T47D (cell line): Measurements from ENCODE around the gene CASP2.

Source experiments
- DNase-seq, 2 experiments: peaks; one replicate each; pipeline versions ENCODE4 v3.0.0 to v3.0.0-alpha.2; 2011 to 2012; ENCODE audit warnings: low read depth in 1 of 2, low spot score in 1 of 2
- JUND ChIP-seq: IDR thresholded peaks from 2 replicates; pipeline ENCODE4 v1.6.1; 2012; ENCODE audit warnings: low read depth
- in situ Hi-C: cut with HindIII; loops from 2 replicates; pipeline ENCODE4 v1.10.0; 2016; ENCODE audit warnings: low sequenced_read_pairs, low pct_unique_long_range_greater_than_20kb

The CASP2 gene

GRCh38 chr7:143272871-143273270 is 15.3 kb upstream of the CASP2 start:
- in situ Hi-C loops, result no loop called here
- no peak for DNase-seq
- no peak for TF ChIP-seq JUND

DNA sequence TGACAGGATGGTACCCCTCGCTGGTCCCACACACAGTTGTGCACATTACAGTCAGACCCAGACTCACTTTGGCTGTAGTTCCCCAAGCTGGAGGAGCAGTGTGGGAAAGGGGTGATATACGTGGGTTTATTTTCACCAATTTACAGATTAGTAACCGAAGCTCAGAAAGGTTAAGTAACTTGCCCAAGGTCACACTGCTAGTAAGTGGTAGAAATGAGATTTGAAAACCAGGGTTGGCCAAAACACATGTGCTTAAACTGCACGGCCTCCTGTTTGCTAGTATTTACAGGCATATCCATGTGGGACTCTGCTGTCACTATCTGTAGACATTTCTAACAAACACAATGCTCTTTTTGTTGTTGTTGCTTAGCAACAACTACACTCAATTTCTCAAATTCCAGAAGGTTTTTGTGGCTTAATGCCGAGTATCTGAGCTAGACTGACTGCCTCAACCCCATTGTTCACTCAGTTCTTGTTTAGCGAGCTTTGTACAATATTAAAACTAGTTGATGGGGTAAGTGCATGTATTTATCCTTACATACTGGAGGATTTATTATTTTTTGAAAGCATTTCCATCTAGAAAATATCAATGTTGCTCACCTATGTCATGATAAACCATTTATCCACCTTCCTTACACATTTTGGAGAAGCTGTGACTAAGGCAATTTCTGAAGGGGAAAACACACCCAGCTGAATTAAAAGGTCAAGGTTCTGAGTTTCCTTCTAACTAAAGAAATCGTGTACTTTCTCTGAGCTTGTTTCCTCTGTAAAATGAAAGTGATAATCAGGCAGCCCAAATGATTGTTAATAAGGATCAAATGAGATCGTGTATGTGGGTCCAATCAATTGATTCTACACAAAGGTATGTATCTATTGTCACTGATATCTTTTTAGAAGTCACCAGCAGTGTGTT is 8.7 kb upstream of the CASP2 start:
- DNase-seq, result peak in 1 of 2 experiments; percentile 58
- in situ Hi-C loops, result no loop called here
- TF ChIP-seq JUND, result no peak

- DNase-seq, result no peak
- TF ChIP-seq JUND, result no peak
- in situ Hi-C loops, result no loop called here
These were observed 8.0 kb upstream of the CASP2 start for GRCh38 chr7:143280160-143280559.

DNA sequence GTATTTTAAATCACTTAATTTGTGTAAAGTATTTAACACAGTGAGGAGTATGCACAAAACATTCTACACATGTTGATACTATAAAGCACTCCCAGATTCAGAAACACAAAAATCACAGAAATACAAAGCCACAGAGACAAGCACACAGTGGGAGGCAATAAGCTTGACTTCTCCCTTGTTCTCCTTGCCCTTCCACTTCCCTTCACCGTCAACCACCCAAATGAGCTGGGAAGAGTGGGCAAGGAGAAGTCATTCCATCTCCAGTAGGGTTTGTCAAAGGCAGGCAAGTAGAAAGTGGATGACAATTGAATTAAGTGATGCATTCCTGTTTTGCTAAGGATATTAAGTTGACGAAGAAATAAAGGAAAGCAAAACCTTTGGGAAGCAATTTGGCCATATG is 7.6 kb upstream of the CASP2 start:
- no peak for TF ChIP-seq JUND
- DNase-seq, result no peak
- in situ Hi-C loops, result no loop called here

GRCh38 chr7:143281529-143281928 is 6.6 kb upstream of the CASP2 start:
- TF ChIP-seq JUND, result no peak
- DNase-seq, result no peak

DNA sequence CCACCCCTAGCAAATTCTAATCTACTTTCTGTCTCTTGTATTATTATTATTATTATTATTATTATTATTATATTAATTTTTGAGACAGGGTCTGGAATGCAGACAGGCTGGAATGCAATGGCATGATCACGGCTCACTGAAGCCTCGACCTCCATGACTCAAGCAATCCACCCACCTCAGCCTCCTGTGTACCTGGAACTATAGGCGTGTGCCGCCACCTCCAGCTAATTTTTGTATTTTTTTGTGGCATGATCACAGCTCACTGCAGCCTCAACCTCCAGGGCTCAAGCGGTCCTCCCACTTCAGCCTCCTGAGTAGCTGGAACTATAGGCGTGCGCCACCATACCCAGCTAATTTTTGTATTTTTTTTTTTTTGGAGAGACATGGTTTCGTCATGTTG is 6.0 kb upstream of the CASP2 start:
- no peak for DNase-seq
- in situ Hi-C loops, result no loop called here

More at GRCh38 chr7:143281529-143281928, 6.6 kb upstream of the CASP2 start:
- in situ Hi-C loops, result no loop called here

GRCh38 chr7:143283381-143283780 is 4.8 kb upstream of the CASP2 start:
- DNase-seq, result no peak
- no peak for TF ChIP-seq JUND
- in situ Hi-C loops, result no loop called here

More for the DNA sequence above, 6.0 kb upstream of the CASP2 start:
- no peak for TF ChIP-seq JUND

DNA sequence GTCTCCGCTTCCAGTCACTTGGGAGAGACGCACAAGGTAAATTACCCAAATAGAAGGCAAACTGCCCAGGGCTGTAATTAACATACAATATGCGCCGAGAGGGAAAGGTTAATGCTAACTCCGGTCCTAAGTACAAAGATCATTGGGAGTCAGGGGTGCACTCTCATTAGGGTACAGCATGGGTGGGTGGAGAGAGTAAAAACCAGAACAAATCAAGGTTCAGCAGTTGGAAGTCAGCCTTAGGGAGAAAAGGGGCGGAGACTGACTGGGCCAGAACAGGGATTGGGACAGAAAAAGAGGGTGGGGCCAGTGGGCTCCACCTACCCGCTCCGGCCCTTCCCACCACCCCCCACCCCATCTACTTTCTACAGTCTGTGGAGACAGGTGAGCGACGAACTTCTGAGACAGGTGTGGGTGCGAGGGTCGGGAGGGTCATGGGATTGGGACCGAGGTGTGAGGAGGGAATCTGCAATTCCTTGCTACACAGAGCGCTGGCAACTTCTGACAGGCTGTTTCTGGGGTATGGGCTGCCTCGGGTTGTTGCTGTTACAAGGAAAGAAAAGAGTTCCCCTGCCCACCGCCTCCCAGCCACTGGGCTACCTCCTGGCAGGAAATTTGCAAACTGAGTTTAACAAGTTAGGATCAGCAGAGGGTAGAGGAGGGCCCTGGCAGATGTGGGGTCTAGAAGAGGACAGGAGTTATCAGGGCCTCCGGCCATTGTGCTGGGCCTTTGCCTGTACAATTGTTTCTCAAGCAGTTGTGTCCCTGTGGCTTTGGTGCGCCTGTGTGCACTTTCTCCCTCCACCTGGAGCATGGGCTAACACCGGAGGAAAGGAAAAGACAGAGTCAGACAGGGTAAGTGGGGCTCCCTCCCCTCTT is 3.3 kb upstream of the CASP2 start, which contains the start of gene TMEM139:
Gene TMEM139, plus strand, starts transcription at position 368 of the 879 bp plus-strand sequence. CDS start 1,000 bp downstream, outside the sequence.
- DNase-seq, result peak; percentile 39 to 88
- TF ChIP-seq JUND, result no peak
- in situ Hi-C loops, result no loop called here

DNA sequence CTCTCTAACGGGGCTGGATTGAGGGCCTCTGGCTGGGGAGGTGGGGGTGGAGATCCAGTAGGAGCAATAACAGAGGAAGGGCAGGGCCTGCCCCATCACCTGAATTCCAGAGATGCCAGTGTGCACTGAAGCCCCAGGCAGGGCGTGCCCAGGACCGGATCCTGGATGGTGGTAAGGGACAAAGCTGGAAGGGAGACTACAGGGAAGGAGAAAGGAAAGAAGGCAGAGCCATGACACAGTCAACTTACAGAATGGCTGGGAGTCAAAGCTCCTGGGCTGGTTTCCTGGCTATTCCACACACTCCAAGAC is 2.7 kb upstream of the CASP2 start:
- peak; percentile 26 to 88 for DNase-seq
- in situ Hi-C loops, result no loop called here
- TF ChIP-seq JUND, result no peak

DNA sequence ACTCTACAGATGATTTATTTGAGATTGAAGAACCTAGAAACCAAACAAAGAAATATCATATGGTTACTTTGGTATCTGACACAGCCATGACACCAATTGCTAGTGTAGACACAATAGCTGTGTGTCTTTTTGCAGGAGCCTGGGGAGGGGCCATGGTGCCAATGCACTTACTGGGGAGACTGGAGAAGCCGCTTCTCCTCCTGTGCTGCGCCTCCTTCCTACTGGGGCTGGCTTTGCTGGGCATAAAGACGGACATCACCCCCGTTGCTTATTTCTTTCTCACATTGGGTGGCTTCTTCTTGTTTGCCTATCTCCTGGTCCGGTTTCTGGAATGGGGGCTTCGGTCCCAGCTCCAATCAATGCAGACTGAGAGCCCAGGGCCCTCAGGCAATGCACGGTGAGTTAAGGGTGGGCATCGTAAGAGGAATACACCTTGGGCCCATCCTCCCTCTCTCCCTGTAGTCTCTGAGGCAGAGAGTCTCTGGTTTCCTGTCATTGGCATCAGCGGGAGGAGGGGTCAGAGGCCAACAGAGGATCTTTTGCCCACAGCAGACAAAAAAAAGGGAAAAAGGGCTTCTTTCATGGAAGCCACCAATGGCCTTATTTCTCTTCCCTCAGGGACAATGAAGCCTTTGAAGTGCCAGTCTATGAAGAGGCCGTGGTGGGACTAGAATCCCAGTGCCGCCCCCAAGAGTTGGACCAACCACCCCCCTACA is 2.2 kb upstream of the CASP2 start:
- no peak for TF ChIP-seq JUND
- DNase-seq, result no peak
- in situ Hi-C loops, result no loop called here

DNA sequence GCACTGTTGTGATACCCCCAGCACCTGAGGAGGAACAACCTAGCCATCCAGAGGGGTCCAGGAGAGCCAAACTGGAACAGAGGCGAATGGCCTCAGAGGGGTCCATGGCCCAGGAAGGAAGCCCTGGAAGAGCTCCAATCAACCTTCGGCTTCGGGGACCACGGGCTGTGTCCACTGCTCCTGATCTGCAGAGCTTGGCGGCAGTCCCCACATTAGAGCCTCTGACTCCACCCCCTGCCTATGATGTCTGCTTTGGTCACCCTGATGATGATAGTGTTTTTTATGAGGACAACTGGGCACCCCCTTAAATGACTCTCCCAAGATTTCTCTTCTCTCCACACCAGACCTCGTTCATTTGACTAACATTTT is 1.6 kb upstream of the CASP2 start:
- TF ChIP-seq JUND, result no peak
- in situ Hi-C loops, result no loop called here
- DNase-seq, result no peak

DNA sequence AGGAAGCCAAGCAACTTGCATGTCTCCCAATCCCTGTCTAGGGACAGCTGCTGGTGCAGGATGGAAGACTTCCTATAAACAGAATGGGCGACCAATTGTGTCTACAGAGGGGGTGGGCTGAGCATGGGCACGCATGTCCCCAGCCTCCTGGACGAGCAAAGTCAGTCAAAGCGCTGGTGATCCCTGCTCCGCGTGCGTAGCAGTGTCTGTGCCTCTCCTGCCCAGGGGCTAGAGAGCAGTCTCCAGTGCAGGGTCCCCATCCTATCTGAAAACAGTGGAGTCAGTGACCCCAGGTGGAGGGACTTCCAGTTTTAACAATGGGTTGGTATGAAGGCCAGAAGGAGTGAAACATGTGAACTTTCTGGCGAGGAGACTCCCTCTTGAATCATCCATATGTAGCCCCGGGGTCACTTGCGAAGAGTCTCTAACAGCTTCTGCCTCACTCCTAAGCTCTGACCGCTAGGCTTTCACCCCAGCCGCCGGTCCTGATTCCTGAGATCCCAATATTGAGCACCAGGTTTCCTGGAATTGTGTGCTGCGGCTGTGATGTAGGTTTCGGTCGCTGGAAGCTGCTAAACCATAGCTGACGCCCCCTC is 714 bp upstream of the CASP2 start:
- TF ChIP-seq JUND, result no peak
- in situ Hi-C loops, result no loop called here

More for the DNA sequence above, 714 bp upstream of the CASP2 start:
- no peak for DNase-seq
